COLO668 (cell line): ENCODE data around the gene FAM228B.

ENCODE experiments used
- DNase-seq: peaks from one replicate; lab custom pipeline; 2025; ENCODE audit not compliant: unreplicated experiment; lab: John Stamatoyannopoulos, UW

FAM228B gene

GRCh38 chr2:24200799-24201198 is 77.5 kb downstream of the FAM228B start:
- DNase-seq, result no peak

DNA sequence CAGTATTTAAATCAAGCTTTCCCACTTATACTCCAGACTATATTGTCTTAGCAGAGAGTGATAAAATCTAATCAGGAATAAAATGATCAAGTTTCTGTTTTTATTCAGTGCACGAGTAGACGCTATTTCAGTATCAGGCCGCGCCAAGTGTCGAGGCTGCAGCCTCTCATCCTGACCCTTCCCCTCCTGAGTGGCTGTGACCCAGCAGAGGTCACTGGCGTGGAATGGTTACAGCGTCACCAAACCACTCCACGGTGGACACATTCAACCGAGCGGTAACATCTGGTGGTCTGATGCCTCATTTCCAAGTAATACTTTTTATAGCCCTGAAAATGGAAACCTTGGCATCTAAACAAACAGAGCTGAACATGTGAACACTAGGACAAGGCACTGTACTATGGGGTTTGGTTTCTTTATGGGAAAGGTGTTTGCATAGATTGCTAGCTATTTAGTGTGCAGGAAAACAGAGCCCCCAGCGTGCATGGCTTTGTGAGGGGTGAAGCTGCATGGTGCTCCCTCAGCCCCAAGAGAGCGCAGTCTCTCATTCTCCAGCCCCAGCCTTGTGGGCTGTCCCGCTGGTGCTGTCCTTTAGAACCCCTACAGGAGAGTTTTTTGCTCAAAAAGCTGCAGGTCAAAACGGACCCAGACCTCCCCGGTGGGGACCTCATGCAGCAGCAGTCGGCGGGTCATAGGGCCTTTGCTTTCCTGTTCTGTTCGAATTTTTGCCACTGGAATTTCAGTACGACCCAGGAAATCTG is 79.9 kb downstream of the FAM228B start:
- DNase-seq, result no peak

DNA sequence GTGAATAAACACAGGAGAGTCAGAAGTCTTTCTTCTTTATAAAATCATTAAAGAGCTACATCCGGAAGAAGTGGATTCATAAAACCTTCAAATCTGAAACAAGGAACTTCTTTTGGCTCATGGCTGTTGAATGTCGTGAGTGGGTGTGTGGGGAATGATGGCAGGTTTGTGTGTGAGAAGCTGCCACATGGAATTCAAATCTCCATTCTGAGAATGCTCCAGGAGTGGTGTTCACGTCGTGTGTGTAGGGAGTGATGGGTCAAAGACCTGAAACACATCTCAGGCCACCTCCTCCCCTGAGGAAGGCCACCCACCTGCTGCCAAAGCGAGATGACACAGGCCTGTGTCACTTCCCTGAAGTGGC is 80.5 kb downstream of the FAM228B start:
- no peak for DNase-seq

DNA sequence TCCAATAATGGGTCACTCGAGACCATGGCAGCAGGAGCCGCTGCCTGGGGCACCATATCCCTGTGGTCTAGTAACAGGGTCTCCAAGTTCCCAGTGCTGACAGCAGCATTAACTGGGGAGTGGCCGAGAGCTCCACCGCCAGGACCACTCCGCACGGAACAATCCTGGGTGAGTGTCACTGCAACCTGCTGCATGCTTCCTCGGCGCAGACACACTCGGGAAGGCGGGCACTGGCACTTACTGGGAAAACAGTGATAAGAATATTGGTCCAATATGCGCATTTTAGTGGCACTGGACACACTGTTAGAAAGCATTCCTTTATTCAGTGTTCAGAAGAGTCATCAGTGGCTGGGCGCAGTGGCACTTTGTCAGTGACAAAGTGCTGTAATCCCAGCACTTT is 81.2 kb downstream of the FAM228B start:
- DNase-seq, result no peak

- DNase-seq, result no peak
Measured at GRCh38 chr2:24205131-24205530, 81.9 kb downstream of the FAM228B start.

- no peak for DNase-seq
Measured at GRCh38 chr2:24206242-24206641, 83.0 kb downstream of the FAM228B start.

- no peak for DNase-seq
Measured at GRCh38 chr2:24206714-24207113, 83.4 kb downstream of the FAM228B start.

DNA sequence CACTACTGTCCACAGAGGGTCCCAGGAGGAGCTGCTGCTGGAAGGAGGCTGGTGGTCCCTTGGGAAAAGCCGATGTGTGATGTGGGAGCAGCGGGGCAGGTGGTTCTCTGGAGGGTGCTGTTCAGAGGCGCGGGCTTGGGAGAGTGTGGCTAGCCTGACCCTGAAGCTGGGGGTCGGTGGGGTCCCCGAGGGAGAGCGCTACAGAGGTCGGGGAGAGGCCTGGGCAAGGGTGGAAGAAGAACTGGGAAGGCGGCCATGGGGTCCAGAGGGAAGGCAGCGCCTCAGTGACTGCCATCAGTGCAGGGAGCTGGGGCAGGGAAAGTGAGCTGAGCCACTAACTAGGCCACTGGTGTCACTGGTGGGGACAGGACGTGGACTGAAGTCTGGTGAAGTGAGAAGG is 84.1 kb downstream of the FAM228B start:
- no peak for DNase-seq

DNA sequence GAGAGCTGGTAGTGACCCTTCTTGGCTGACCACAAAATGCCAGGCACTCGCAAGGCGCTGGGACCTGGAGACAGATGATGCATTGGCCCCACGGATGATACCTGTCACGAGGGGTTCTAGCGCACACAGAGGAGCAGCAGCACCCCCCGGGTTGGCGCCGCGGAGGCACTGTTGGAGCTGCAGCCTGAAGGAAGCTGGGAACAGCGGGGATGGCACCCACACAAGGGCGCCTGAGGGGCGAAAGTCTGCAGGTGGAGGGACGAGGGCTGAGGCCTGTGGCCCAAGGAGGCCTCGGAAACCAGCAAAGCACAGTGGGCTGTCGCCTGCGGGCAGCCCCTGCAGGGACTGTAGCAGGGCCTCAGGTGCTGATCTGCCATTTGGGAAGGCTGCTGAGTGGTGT is 85.2 kb downstream of the FAM228B start:
- no peak for DNase-seq

GRCh38 chr2:24209389-24210105 is 86.3 kb downstream of the FAM228B start:
- no peak for DNase-seq

GRCh38 chr2:24210106-24210455 is 86.8 kb downstream of the FAM228B start:
- no peak for DNase-seq

GRCh38 chr2:24210723-24211122 is 87.5 kb downstream of the FAM228B start:
- DNase-seq, result no peak

GRCh38 chr2:24211408-24211807 is 88.1 kb downstream of the FAM228B start:
- no peak for DNase-seq

DNA sequence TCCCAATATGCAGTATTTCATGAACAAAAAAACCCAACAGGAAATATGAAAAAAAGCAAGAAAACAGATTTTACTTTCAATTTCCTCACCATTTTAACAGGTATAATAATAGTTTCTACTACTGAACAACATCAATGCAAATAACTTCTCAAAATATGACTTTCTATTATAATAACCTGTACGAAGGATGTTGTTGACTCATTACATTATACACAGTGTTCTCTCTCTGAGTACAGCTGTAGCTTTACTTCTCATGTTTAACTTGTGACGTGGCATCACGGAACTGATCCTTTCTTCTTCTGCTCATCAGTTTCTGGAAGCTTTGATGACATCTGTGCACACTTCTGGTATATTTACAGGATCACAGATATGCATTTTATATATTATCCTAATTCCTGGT is 91.6 kb downstream of the FAM228B start:
- no peak for DNase-seq
